Right atrium auricular region (tissue), 2 donors: Measurements from ENCODE around the gene MCOLN2. TPM values are rescaled to one million over a fixed set of nuclear protein-coding genes. Genes with fewer than 3 reads are reported as not detected.

Source experiments
- DNase-seq: peaks from one replicate; pipeline ENCODE4 v3.0.0-alpha.2; 2019; ENCODE audit warnings: low spot score
- H3K27ac ChIP-seq, 2 donors: fragments of 200-600 bp; sonication (generic); 1 replicate in 1 of 2; 2 replicates in 1 of 2; pipeline ENCODE4 v1.5.1; 2016 to 2019
- H3K27me3 ChIP-seq, 2 donors: fragments of 200-600 bp; sonication (generic); one replicate each; pipeline versions ENCODE4 v1.5.1 to v1.6.0; 2017 to 2019
- H3K36me3 ChIP-seq: fragments of 200-600 bp; sonication (generic); one replicate; pipeline ENCODE4 v1.5.1; 2016
- H3K4me1 ChIP-seq, 2 donors: fragments of 200-600 bp; sonication (generic); one replicate each; pipeline versions ENCODE4 v1.5.1 to v1.6.0; 2017 to 2019
- H3K4me3 ChIP-seq, 2 donors: fragments of 200-600 bp; sonication (generic); 1 replicate in 1 of 2; 2 replicates in 1 of 2; pipeline ENCODE4 v1.5.1; 2017 to 2019; ENCODE audit warnings: mild to moderate bottlenecking in 1 of 2, moderate library complexity in 1 of 2
- H3K9me3 ChIP-seq, 2 donors: fragments of 200-600 bp; sonication (generic); one replicate each; pipeline ENCODE4 v1.5.1; 2019
- total RNA-seq, 2 donors: library from RNA; depleted of rRNA; stranded (reverse); fragments of >200 nt; gene quantifications; one replicate each; pipeline ENCODE4 v1.1.0, GENCODE V29; 2016
- TF ChIP-seq, protein P1 (sequence below), 2 donors: fragments of 200-600 bp; sonication (generic); IDR thresholded peaks; one replicate each; pipeline ENCODE4 v1.5.1; 2019; ENCODE audit warnings: antibody characterized with exemption in 2 of 2

Gene MCOLN2
- total RNA-seq, 2 donors from 2014 or later = 0.90 TPM; not detected in 1

DNA sequence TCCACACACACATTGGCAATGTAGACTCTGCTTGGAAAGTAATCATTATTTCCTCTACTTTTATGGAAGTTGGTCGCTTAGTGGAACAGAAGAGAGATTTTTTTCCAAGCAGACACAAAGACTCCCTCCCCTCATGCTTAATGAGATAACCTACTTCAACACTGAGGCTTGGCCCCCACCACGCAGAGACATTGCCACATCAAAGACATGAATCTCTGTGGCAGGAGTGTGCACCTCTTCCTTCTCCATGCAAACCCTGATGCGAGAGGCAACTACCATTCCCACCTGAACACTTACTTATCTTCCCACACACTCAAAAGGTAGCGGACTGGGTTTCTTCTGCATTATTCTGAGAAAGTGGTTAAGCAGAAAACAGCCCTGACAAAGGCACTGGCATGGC is 66.6 kb downstream of the MCOLN2 start:
- H3K4me1 ChIP-seq = no peaks in the 10 kb centered on the region
- no peaks in the 10 kb centered on the region for H3K36me3 ChIP-seq
- no peak overlapping the region for H3K27ac ChIP-seq
- H3K9me3 ChIP-seq = no peaks in the 10 kb centered on the region
- H3K27me3 ChIP-seq = no peaks in the 10 kb centered on the region
- no peak for DNase-seq
- no peak overlapping the region for H3K4me3 ChIP-seq
- TF ChIP-seq, protein P1, sequence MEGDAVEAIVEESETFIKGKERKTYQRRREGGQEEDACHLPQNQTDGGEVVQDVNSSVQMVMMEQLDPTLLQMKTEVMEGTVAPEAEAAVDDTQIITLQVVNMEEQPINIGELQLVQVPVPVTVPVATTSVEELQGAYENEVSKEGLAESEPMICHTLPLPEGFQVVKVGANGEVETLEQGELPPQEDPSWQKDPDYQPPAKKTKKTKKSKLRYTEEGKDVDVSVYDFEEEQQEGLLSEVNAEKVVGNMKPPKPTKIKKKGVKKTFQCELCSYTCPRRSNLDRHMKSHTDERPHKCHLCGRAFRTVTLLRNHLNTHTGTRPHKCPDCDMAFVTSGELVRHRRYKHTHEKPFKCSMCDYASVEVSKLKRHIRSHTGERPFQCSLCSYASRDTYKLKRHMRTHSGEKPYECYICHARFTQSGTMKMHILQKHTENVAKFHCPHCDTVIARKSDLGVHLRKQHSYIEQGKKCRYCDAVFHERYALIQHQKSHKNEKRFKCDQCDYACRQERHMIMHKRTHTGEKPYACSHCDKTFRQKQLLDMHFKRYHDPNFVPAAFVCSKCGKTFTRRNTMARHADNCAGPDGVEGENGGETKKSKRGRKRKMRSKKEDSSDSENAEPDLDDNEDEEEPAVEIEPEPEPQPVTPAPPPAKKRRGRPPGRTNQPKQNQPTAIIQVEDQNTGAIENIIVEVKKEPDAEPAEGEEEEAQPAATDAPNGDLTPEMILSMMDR (IDR thresholded peaks at IDR 0.05) = no peak

DNA sequence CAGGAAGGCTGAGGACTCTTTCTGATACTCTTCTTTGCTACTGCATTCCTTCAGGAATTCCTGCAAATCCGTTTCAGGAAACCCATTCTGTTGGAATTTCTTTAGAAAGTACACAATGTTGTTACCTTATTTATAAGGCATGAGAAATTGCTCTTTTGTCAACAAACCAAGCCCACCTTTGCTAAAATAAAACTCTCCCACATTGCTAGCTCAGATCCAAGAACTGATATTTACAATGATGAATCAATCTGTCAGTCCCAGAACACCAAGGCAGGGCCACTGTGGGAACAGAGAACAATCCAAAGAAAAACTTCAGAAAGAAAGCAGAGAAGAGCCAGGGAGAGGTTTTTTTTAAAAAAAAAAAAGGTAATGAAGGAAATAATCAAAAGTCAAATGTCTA is 67.3 kb downstream of the MCOLN2 start:
- H3K4me3 ChIP-seq = no peak overlapping the region
- no peak for DNase-seq
- H3K4me1 ChIP-seq = no peaks in the 10 kb centered on the region
- no peaks in the 10 kb centered on the region for H3K9me3 ChIP-seq
- H3K36me3 ChIP-seq = no peaks in the 10 kb centered on the region
- TF ChIP-seq, protein P1 (IDR thresholded peaks at IDR 0.05) = no peak
- H3K27ac ChIP-seq = no peak overlapping the region
- no peaks in the 10 kb centered on the region for H3K27me3 ChIP-seq

DNA sequence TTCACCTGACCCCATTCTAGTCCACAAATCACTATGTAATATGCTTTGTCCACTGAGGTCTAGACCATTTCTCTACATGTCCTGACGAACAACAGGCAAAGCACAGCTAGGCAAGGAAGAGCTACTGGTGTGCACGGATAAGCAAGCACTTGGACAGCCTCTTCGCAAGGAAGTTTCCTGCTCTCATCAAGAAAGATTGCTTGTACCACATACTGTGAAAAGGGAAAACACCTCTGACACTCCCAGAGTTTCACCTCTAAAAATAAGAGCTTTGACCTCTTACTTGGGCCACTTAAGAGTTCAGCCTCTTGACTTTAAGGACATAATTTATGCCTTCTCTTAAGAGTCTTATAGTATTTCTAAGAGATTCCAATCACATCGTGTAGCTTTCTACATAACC is 67.9 kb downstream of the MCOLN2 start:
- TF ChIP-seq, protein P1 (IDR thresholded peaks at IDR 0.05) = no peak
- Histone ChIP-seq H3K4me1 (no peaks in the 10 kb centered on the region), H3K27me3 (no peaks in the 10 kb centered on the region), H3K4me3 (no peak overlapping the region), H3K27ac (no peak overlapping the region), H3K9me3 (no peaks in the 10 kb centered on the region), H3K36me3 (no peaks in the 10 kb centered on the region)
- DNase-seq = no peak

DNA sequence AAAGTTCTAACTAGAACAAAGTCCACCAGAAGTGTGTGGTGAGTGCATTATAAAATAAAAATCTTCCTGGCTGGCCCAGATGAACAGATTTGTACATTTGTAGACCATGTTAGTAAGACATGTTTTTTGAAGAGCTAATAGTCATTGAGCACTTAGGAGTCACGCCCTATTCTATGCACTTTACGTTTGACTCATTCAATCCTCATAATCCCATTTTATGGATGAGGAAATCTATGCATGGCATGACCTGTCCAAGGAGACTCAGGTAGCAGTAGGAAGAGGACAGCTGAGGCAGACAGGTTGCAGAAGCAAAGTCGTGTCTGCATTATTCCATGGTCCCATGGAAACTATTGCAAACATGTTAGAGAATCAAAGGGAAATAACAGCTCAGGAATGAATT is 73.6 kb downstream of the MCOLN2 start:
- no peak overlapping the region for H3K27ac ChIP-seq
- no peaks in the 10 kb centered on the region for H3K9me3 ChIP-seq
- TF ChIP-seq, protein P1 (IDR thresholded peaks at IDR 0.05) = no peak
- H3K4me3 ChIP-seq = no peak overlapping the region
- no peak for DNase-seq
- no peaks in the 10 kb centered on the region for H3K27me3 ChIP-seq
- no peaks in the 10 kb centered on the region for H3K4me1 ChIP-seq
- H3K36me3 ChIP-seq = no peaks in the 10 kb centered on the region

DNA sequence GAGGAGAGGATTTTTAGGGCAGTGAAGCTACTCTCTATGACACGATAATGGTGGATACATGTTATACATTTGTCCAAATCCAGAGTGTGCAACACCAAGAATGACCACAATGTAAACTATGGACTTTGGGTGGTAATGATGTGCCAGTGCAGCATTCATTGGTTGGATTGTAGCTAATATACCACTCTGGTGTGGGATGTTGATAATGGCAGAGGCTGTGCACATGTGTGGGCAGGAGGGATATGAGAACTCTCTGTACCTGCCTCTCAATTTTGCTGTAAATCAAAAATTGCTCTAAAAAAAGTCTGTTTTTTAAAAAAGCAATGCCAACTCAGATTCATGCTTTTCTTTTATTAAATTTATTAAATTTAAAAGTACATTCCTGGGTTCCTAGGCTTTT is 76.8 kb downstream of the MCOLN2 start:
- no peaks in the 10 kb centered on the region for H3K9me3 ChIP-seq
- DNase-seq = no peak

DNA sequence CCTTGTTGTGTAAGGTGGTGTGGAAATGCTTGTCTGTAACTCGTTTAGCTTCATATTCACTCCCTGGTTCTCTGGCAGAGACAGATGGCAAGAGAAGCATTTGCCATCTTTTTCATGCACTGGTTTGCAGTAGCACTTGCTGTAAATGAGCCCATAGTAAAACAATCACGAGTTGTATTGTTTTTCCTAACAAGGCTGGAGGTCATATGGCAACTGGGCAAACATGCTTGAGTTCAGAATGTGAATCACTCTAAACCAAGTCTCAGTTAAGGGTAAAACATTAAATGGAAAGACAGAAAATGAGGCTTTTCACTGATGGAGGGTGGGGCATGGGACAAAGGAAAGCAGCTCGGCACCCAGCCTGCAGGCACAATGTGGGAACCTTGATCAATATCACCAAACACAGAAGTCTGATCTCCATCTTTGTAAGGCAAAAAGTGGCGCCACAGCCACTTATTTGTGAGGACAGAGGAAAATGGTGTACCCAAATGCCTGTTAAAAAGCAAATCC is 77.4 kb downstream of the MCOLN2 start:
- no peak overlapping the region for H3K4me3 ChIP-seq
- no peak for DNase-seq
- H3K27me3 ChIP-seq = no peaks in the 10 kb centered on the region
- no peaks in the 10 kb centered on the region for H3K36me3 ChIP-seq
- H3K4me1 ChIP-seq = no peaks in the 10 kb centered on the region
- H3K27ac ChIP-seq = no peak overlapping the region
- H3K9me3 ChIP-seq = no peaks in the 10 kb centered on the region
- TF ChIP-seq, protein P1 (IDR thresholded peaks at IDR 0.05) = no peak

More for the DNA sequence above, 76.8 kb downstream of the MCOLN2 start:
- no peaks in the 10 kb centered on the region for H3K4me1 ChIP-seq
- no peak overlapping the region for H3K4me3 ChIP-seq
- no peaks in the 10 kb centered on the region for H3K27me3 ChIP-seq
- TF ChIP-seq, protein P1 (IDR thresholded peaks at IDR 0.05) = no peak
- H3K36me3 ChIP-seq = no peaks in the 10 kb centered on the region
- no peak overlapping the region for H3K27ac ChIP-seq
